ENCODE measurements around the gene LRMDA.

Gene LRMDA

DNA sequence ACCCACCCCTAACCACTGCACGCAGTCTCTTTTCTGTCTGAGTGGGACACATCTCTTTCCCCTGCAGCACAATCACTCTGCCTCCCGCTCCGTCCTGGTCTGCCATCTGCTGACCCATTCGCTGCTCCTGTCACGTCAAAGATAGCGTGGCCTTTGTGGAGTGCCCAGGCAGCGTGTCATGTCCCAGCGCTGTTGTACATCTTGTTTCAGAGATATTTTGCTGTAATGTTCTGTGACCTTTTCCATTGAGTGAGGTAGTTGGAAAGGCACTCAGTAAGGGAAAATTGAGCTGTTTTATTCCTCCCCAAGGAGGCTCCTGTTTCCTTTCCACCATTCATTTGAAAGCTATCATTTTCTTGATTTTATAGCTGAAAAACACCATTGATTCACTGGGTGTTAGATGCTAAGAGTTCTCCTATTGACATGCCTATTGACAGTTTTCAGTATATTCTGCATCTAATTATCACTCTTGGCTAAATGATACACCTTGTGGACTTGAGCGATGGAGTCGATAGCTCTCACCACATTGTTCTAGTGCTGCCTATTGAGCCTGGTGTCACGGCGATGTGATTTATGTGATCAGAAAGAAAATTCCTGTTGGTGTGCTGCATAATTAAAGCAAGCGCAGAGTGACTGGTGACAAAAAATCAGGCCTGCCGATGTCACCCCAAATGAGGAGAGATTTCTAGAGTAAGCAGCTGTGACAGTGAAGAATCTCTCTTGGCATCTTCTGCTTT lies 372.6 kb downstream of the LRMDA start:
- TF ChIP-seq, protein P1, sequence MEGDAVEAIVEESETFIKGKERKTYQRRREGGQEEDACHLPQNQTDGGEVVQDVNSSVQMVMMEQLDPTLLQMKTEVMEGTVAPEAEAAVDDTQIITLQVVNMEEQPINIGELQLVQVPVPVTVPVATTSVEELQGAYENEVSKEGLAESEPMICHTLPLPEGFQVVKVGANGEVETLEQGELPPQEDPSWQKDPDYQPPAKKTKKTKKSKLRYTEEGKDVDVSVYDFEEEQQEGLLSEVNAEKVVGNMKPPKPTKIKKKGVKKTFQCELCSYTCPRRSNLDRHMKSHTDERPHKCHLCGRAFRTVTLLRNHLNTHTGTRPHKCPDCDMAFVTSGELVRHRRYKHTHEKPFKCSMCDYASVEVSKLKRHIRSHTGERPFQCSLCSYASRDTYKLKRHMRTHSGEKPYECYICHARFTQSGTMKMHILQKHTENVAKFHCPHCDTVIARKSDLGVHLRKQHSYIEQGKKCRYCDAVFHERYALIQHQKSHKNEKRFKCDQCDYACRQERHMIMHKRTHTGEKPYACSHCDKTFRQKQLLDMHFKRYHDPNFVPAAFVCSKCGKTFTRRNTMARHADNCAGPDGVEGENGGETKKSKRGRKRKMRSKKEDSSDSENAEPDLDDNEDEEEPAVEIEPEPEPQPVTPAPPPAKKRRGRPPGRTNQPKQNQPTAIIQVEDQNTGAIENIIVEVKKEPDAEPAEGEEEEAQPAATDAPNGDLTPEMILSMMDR (IDR thresholded peaks at IDR 0.05; ENCODE audit: low read depth, low read length) = no peak
- no peak for TF ChIP-seq EZH2phosphoT487 (IDR thresholded peaks at IDR 0.05; ENCODE audit: low read depth)
- Histone ChIP-seq H3K27ac (ENCODE audit: low read length) (no peak overlapping the region), H3K9me3 (ENCODE audit: insufficient read depth, low read length) (no peaks in the 10 kb centered on the region), H3K27me3 (ENCODE audit: low read depth, low read length) (no peaks in the 10 kb centered on the region), H3K4me3 (ENCODE audit: low read length) (no peak overlapping the region), H3K36me3 (replicated peaks; ENCODE audit: low read depth, low read length) (no peaks in the 10 kb centered on the region), H3K9ac (ENCODE audit: low read length) (no peak overlapping the region), H2AFZ (ENCODE audit: low read depth, low read length) (no peak overlapping the region), H3K4me2 (ENCODE audit: low read length) (no peak overlapping the region), H3K4me1 (ENCODE audit: low read length) (no peaks in the 10 kb centered on the region), H4K20me1 (ENCODE audit: insufficient read depth, low read length) (no peaks in the 10 kb centered on the region), H3K79me2 (ENCODE audit: low read length) (no peaks in the 10 kb centered on the region)

DNA sequence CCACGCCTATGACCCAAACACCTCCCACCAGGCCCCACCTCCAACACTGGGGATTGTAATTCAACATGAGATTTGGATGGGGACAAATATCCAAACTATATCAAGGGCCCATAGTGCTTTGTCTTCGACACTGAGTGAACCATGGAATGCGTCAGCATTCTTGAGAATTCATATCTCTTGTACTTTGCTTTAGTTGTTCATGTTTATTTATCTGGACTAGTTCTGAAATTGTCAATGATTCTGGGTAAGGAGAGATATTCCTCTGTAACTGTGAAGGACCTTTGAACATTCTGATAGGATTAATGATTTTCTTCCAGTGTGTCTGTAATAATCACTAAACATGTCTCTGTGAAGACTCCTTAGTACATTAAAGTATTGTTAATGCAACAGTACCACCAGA lies 374.8 kb downstream of the LRMDA start:
- H3K4me1 ChIP-seq (ENCODE audit: low read length) = no peaks in the 10 kb centered on the region
- H3K36me3 ChIP-seq (replicated peaks; ENCODE audit: low read depth, low read length) = no peaks in the 10 kb centered on the region
- no peak overlapping the region for H3K4me2 ChIP-seq (ENCODE audit: low read length)
- no peaks in the 10 kb centered on the region for H4K20me1 ChIP-seq (ENCODE audit: insufficient read depth, low read length)
- H3K27me3 ChIP-seq (ENCODE audit: low read depth, low read length) = no peaks in the 10 kb centered on the region
- H2AFZ ChIP-seq (ENCODE audit: low read depth, low read length) = no peak overlapping the region
- no peaks in the 10 kb centered on the region for H3K79me2 ChIP-seq (ENCODE audit: low read length)
- TF ChIP-seq EZH2phosphoT487 (IDR thresholded peaks at IDR 0.05; ENCODE audit: low read depth) = no peak
- TF ChIP-seq, protein P1 (IDR thresholded peaks at IDR 0.05; ENCODE audit: low read depth, low read length) = no peak
- no peak overlapping the region for H3K9ac ChIP-seq (ENCODE audit: low read length)
- H3K9me3 ChIP-seq (ENCODE audit: insufficient read depth, low read length) = no peaks in the 10 kb centered on the region
- no peak overlapping the region for H3K4me3 ChIP-seq (ENCODE audit: low read length)
- no peak overlapping the region for H3K27ac ChIP-seq (ENCODE audit: low read length)

DNA sequence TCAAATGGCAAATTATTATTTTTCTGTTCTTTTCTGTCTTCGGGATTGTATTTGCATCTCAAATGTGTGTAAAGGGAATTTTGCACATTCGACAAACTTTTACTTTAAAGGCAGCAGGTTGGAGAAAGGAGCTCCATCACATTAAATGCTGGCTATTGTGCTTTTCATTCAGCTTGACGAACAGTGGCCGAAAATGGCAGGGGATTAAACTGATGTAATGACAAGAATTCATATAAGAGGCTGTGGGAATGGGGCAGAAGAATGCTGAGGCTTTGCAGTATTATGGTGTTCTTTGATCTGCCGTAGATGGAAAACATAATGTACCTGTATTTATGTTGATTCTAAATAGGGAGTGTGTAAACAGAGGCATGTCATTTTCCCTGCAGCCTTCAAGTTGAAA lies 376.0 kb downstream of the LRMDA start:
- H3K9me3 ChIP-seq (ENCODE audit: insufficient read depth, low read length) = no peaks in the 10 kb centered on the region
- H3K4me2 ChIP-seq (ENCODE audit: low read length) = no peak overlapping the region
- no peaks in the 10 kb centered on the region for H3K36me3 ChIP-seq (replicated peaks; ENCODE audit: low read depth, low read length)
- H3K79me2 ChIP-seq (ENCODE audit: low read length) = no peaks in the 10 kb centered on the region
- no peak overlapping the region for H3K9ac ChIP-seq (ENCODE audit: low read length)
- no peaks in the 10 kb centered on the region for H3K4me1 ChIP-seq (ENCODE audit: low read length)
- no peaks in the 10 kb centered on the region for H4K20me1 ChIP-seq (ENCODE audit: insufficient read depth, low read length)
- H3K27me3 ChIP-seq (ENCODE audit: low read depth, low read length) = no peaks in the 10 kb centered on the region
- no peak overlapping the region for H2AFZ ChIP-seq (ENCODE audit: low read depth, low read length)
- no peak overlapping the region for H3K27ac ChIP-seq (ENCODE audit: low read length)
- TF ChIP-seq, protein P1 (IDR thresholded peaks at IDR 0.05; ENCODE audit: low read depth, low read length) = no peak
- no peak for TF ChIP-seq EZH2phosphoT487 (IDR thresholded peaks at IDR 0.05; ENCODE audit: low read depth)
- H3K4me3 ChIP-seq (ENCODE audit: low read length) = no peak overlapping the region

DNA sequence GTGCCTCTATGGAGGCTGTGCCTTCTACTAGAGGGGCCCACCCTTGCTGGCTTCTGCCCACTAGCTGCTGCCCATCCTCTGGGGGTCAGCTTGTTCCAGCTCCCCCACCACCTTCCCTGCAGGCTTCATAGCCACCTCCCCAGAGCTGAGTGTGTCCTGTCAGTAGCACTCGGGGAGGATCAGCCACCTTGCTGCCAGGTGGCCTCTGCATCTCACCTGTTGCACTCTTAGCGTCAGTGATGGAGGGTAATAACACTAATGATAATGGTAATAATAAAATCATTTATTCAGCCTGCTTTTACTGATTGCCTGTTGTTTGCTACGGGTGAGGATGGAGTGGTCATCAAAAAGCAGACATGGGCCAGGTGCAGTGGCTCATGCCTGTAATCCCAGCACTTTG lies 377.6 kb downstream of the LRMDA start:
- H3K79me2 ChIP-seq (ENCODE audit: low read length) = no peaks in the 10 kb centered on the region
- no peak overlapping the region for H3K4me2 ChIP-seq (ENCODE audit: low read length)
- no peak overlapping the region for H3K9ac ChIP-seq (ENCODE audit: low read length)
- TF ChIP-seq EZH2phosphoT487 (IDR thresholded peaks at IDR 0.05; ENCODE audit: low read depth) = no peak
- TF ChIP-seq, protein P1 (IDR thresholded peaks at IDR 0.05; ENCODE audit: low read depth, low read length) = no peak
- H3K9me3 ChIP-seq (ENCODE audit: insufficient read depth, low read length) = no peaks in the 10 kb centered on the region
- H4K20me1 ChIP-seq (ENCODE audit: insufficient read depth, low read length) = no peaks in the 10 kb centered on the region
- no peaks in the 10 kb centered on the region for H3K27me3 ChIP-seq (ENCODE audit: low read depth, low read length)
- no peaks in the 10 kb centered on the region for H3K4me1 ChIP-seq (ENCODE audit: low read length)
- H3K4me3 ChIP-seq (ENCODE audit: low read length) = no peak overlapping the region
- H3K27ac ChIP-seq (ENCODE audit: low read length) = no peak overlapping the region
- H3K36me3 ChIP-seq (replicated peaks; ENCODE audit: low read depth, low read length) = no peaks in the 10 kb centered on the region
- no peak overlapping the region for H2AFZ ChIP-seq (ENCODE audit: low read depth, low read length)

Data from OCI-LY3 (cell line).